RWPE2 (cell line): ENCODE measurements around the gene RABGAP1L.
"Not testable (repeated sequence)": the region's sequence is repeated elsewhere in the genome, so short reads cannot be mapped to it uniquely, and the experiment has no call there.

Experiments
- ATAC-seq: fragments of 200-7000 bp; cut with Tn5 transposase; 3 replicates; pipeline ENCODE4 v1.9.1; 2021; ENCODE audit warnings: low read depth
- DNase-seq: peaks from one replicate; pipeline ENCODE4 v3.0.0-alpha.2; 2020; ENCODE audit warnings: low spot score
- H3K27ac ChIP-seq: fragments of 450-650 bp; 2 replicates; pipeline ENCODE4 v1.5.1; 2017; ENCODE audit warnings: mild to moderate bottlenecking; ENCODE audit not compliant: poor library complexity, severe bottlenecking
- H3K27me3 ChIP-seq: fragments of 250-450 bp; sonication (Bioruptor Pico); 2 replicates; pipeline ENCODE4 v1.5.1; 2021; ENCODE audit warnings: mild to moderate bottlenecking, moderate library complexity; ENCODE audit not compliant: insufficient read depth, poor library complexity, severe bottlenecking
- H3K36me3 ChIP-seq: fragments of 250-450 bp; sonication (Bioruptor Pico); 2 replicates; pipeline ENCODE4 v1.5.1; 2020; ENCODE audit warnings: low read depth, mild to moderate bottlenecking, moderate library complexity
- H3K4me1 ChIP-seq: fragments of 250-450 bp; sonication (Bioruptor Pico); 2 replicates; pipeline ENCODE4 v1.5.1; 2021; ENCODE audit warnings: mild to moderate bottlenecking, moderate library complexity; ENCODE audit not compliant: insufficient read depth, poor library complexity, severe bottlenecking
- H3K4me3 ChIP-seq: fragments of 250-450 bp; sonication (Bioruptor Pico); 2 replicates; pipeline ENCODE4 v1.5.1; 2021; ENCODE audit warnings: mild to moderate bottlenecking, moderate library complexity; ENCODE audit not compliant: severe bottlenecking
- H3K9me3 ChIP-seq: fragments of 250-450 bp; sonication (Bioruptor Pico); 2 replicates; pipeline ENCODE4 v1.5.1; 2021; ENCODE audit warnings: mild to moderate bottlenecking, moderate library complexity; ENCODE audit not compliant: severe bottlenecking
- TF ChIP-seq, protein P1 (sequence below): fragments of 450-650 bp; IDR thresholded peaks from one replicate; pipeline ENCODE4 v1.5.1; 2017; ENCODE audit warnings: mild to moderate bottlenecking, moderate library complexity; ENCODE audit not compliant: poor library complexity, severe bottlenecking

RABGAP1L gene

DNA sequence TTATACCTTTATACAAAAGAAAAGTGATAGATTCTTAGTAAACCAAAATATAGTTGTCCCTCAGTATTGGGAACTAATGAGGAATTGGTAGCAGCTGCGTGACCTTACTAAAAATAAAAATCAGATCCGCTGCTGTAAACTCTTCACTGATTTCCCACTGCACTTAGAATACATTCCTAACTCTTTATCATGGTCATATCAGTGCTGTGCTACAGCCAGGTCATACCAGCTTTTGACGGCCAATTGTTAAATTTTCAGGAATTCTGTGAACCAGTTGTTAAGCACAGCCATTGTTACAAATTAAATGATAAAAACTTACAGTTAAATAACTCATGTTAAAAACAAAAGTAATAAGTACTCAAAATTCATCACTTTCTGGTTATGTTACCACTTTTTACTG, 533.8 kb downstream of the RABGAP1L start:
- Histone ChIP-seq H3K4me1 (no peaks in the 10 kb centered on the region), H3K4me3 (no peak overlapping the region), H3K9me3 (no peaks in the 10 kb centered on the region), H3K27me3 (no peaks in the 10 kb centered on the region), H3K27ac (no peak overlapping the region), H3K36me3 (no peaks in the 10 kb centered on the region)
- ATAC-seq (no peak), DNase-seq (no peak)
- TF ChIP-seq, protein P1, sequence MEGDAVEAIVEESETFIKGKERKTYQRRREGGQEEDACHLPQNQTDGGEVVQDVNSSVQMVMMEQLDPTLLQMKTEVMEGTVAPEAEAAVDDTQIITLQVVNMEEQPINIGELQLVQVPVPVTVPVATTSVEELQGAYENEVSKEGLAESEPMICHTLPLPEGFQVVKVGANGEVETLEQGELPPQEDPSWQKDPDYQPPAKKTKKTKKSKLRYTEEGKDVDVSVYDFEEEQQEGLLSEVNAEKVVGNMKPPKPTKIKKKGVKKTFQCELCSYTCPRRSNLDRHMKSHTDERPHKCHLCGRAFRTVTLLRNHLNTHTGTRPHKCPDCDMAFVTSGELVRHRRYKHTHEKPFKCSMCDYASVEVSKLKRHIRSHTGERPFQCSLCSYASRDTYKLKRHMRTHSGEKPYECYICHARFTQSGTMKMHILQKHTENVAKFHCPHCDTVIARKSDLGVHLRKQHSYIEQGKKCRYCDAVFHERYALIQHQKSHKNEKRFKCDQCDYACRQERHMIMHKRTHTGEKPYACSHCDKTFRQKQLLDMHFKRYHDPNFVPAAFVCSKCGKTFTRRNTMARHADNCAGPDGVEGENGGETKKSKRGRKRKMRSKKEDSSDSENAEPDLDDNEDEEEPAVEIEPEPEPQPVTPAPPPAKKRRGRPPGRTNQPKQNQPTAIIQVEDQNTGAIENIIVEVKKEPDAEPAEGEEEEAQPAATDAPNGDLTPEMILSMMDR: no peak

GRCh38 chr1:174693539-174693938, 534.2 kb downstream of the RABGAP1L start:
- H3K4me1 ChIP-seq, ATAC-seq, DNase-seq, H3K27ac ChIP-seq, H3K36me3 ChIP-seq, H3K27me3 ChIP-seq, H3K9me3 ChIP-seq, H3K4me3 ChIP-seq: not testable (repeated sequence)

GRCh38 chr1:174696026-174696821, 536.9 kb downstream of the RABGAP1L start:
- Histone ChIP-seq H3K4me1 (no peaks in the 10 kb centered on the region), H3K27ac (no peak overlapping the region), H3K27me3 (no peaks in the 10 kb centered on the region), H3K36me3 (no peaks in the 10 kb centered on the region), H3K4me3 (no peak overlapping the region), H3K9me3 (no peaks in the 10 kb centered on the region)
- TF ChIP-seq, protein P1: no peak
- DNase-seq (no peak), ATAC-seq (no peak)

DNA sequence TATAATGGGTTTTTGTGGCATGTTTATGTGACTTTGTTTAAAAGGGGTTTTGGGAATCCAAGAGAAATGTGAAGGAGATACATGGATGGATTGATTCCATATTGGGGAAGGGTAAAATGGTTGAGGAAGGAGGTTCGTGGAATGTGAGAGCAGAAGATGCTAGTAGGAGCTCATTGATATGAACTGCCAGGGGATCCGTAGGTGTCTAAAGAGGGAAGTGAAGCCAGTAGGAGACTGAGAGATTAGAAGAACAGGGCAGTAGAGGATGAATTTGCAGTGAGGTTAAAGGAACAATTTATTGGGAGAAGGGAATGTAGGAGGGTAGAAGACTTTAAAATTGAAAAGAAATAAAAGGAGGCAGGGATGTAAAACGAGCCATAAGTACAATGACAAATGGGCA, 541.0 kb downstream of the RABGAP1L start:
- no peak for ATAC-seq
- Histone ChIP-seq H3K36me3 (no peaks in the 10 kb centered on the region), H3K4me1 (no peaks in the 10 kb centered on the region), H3K27me3 (no peaks in the 10 kb centered on the region), H3K9me3 (no peaks in the 10 kb centered on the region), H3K4me3 (no peak overlapping the region), H3K27ac (no peak overlapping the region)
- DNase-seq: no peak
- TF ChIP-seq, protein P1: no peak

DNA sequence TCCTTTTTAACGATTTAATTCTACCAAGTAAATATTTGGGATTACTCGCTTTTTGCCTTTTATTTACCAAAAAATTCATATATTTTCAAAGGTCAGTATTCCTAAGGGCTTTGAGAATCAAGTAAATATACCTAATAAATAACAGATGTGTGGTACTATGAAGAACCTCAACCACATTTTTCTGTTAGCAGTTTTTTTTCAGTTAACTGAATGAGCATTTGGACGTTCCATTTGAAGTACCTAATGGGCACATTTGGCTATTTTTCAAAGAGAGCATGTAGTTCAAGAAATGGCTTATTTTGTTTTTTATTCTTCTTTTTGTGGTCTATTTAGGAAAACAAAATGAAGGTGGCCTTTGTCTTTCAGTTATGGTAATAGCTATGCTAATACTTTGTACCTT, 541.5 kb downstream of the RABGAP1L start:
- Histone ChIP-seq H3K27me3 (no peaks in the 10 kb centered on the region), H3K36me3 (no peaks in the 10 kb centered on the region), H3K4me3 (no peak overlapping the region), H3K9me3 (no peaks in the 10 kb centered on the region), H3K4me1 (no peaks in the 10 kb centered on the region), H3K27ac (no peak overlapping the region)
- TF ChIP-seq, protein P1: no peak
- DNase-seq (no peak), ATAC-seq (no peak)
